Measurements from ENCODE around the gene CHD5. TPM values are rescaled to one million over a fixed set of nuclear protein-coding genes. Genes with fewer than 3 reads are reported as not detected.
"Not testable (repeated sequence)": the region's sequence is repeated elsewhere in the genome, so short reads cannot be mapped to it uniquely, and the experiment has no call there.

Gene CHD5
- total RNA-seq, 1 experiment from 2014 or later, result 0.08 TPM

DNA sequence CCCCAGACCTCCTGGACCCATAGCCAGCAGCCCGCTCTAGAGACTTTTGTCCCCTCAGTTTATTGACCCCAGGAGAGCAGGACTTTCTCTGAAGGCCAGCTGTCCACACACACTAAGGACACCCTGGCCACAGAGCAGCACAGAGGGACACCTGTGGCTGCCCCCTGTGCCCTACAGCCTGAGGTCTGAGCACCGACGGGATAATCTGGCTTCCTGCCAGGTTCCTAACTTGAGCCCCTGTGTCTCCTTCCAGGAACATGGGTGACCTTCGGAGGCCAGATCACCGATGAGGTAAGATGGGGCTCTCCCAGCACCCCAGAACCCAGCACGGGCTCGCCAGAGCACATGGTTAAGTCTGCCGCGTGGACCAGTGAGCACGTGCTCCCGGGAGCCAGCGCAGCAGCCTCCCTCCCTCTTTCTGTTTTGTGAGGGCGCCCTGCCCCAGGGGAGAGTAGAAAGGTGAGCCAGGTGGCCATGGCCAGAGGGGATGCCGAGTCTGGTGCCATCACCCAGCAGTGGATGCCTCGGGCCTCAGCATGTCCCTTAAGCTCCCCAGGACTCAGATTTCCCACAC is 106.6 kb downstream of the CHD5 start:
- no peak for DNase-seq (ENCODE audit: low read depth, low spot score)
- in situ Hi-C loops (cut with HindIII; ENCODE audit: low pct_unique_long_range_greater_than_20kb, low sequenced_read_pairs), result no loop called here

DNA sequence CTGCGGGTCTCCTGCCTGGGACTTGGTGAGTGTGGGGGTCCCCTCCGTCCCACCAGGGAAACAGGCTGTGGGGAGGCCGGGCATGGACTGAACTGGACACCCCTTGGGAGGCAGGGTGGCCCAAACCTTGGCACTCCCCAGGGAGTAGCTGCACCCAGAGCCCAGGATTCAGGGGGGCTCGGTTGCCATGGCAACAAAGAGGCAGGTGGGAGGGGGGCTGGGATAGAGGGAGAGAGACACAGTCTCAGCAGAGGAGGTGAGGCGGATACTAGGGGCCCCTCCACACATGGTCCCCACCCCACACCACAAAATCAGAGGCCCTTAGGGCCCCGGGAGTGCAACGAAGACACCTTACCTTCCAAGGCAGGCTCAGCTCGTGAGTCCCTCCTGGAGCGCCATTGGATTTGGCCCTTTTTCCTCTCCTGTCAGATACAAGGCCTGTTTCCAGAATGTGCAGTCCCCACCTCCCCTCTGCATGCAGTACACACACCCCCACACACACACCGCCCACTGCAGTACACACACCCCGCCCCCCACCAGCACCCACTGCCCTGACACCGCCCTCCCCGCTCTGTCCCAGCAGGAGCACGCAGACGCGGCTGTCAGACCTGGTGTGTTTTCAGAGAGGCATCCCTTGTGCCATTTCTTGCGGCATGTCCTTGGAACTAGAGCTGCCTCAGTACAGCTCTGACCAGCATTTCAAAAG is 107.2 kb downstream of the CHD5 start:
- in situ Hi-C loops (cut with HindIII; ENCODE audit: low pct_unique_long_range_greater_than_20kb, low sequenced_read_pairs), result no loop called here

DNA sequence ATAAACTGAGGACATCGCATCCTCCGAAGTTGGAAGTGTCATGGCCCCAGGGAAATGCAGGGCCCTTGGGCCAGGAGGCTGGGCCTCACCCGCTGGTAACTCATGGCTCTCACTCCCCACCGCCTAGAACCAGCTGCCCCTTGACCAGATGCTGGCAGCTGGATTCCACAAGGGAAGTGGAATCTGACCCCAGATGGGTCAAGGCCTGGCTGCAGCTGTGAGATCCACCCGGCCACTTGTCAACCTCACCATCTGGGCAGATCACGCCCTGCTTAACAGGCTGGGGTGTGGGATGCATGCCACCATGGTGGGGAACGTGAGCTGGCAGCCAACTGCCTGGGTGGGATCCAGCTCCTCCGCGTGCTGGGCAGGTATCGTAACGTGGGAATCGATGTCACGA is 108.9 kb downstream of the CHD5 start:
- in situ Hi-C loops (cut with HindIII; ENCODE audit: low pct_unique_long_range_greater_than_20kb, low sequenced_read_pairs), result no loop called here
- no peak for DNase-seq (ENCODE audit: low read depth, low spot score)

More for the DNA sequence above, 107.2 kb downstream of the CHD5 start:
- no peak for DNase-seq (ENCODE audit: low read depth, low spot score)

DNA sequence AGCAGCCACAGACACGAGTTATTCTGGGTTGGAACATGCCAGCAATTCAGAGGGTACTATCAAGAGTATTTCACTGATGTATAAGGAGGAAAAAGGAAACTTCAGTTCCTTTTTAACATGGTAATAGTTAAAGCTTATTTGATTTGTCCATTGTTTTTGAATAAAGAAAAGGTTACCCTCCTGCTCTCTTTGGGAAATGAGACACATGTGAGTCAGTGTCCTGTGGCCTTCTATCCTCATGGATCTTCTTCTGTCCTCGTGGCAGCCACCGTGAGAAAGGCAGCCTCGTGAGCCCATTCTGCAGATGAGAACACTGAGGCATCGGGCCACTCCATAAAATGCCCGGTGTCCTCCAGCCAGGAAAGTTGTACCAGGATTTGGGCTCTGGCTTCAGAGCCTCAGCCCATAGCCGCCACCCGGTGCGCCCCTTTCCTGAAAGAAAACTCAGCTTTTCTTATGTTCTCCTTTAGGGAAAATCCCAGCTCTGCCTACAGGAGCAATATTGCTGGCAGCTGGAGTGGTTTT is 109.6 kb downstream of the CHD5 start:
- in situ Hi-C loops (cut with HindIII; ENCODE audit: low pct_unique_long_range_greater_than_20kb, low sequenced_read_pairs), result no loop called here
- no peak for DNase-seq (ENCODE audit: low read depth, low spot score)

GRCh38 chr1:6069573-6069972 is 110.5 kb downstream of the CHD5 start:
- in situ Hi-C loops (cut with HindIII; ENCODE audit: low pct_unique_long_range_greater_than_20kb, low sequenced_read_pairs), result no loop called here
- DNase-seq (ENCODE audit: low read depth, low spot score), result no peak

DNA sequence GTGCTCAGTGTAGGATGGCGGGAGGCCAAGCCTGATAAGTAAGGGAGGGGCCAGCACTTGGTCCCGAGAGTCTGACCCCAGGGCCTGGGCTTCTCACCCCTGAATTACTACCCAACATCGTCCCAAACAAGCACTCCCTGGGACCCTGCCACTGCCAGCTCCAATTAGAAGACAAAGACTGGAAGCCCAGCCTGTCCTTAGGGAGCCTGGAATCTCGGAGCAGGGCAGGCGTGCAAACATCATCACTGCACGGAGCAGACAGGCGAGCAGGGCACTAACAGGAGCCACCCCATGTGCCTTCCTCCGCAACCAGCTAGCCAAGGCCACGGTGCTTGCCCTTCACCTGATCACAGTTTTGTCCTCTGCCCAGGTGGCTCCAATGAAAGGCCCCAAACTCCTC is 111.2 kb downstream of the CHD5 start:
- in situ Hi-C loops (cut with HindIII; ENCODE audit: low pct_unique_long_range_greater_than_20kb, low sequenced_read_pairs), result no loop called here
- DNase-seq (ENCODE audit: low read depth, low spot score), result no peak

- DNase-seq (ENCODE audit: low read depth, low spot score), result no peak
- in situ Hi-C loops (cut with HindIII; ENCODE audit: low pct_unique_long_range_greater_than_20kb, low sequenced_read_pairs), result no loop called here
Measured at GRCh38 chr1:6068073-6068472, 112.0 kb downstream of the CHD5 start.

DNA sequence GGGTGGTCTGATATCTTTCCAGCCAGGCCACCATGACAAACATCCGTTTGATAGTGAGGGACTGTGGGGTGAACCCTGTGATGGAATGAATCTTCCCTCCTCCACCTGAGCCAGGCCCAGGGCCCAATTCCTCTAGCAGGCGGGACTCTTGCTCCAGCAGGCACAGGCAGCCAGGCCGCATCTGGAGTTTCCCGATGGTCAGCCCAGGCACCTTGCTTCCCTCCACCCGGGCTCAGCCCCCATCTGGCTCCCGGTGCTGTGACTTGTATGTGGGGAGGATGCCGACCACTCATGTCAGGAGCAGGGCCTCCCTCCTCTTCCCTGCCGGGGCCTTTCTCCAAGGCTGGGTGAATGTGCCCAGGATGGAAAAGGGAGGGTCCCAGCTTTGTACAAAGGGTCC is 113.4 kb downstream of the CHD5 start:
- no peak for DNase-seq (ENCODE audit: low read depth, low spot score)
- in situ Hi-C loops (cut with HindIII; ENCODE audit: low pct_unique_long_range_greater_than_20kb, low sequenced_read_pairs), result no loop called here

DNA sequence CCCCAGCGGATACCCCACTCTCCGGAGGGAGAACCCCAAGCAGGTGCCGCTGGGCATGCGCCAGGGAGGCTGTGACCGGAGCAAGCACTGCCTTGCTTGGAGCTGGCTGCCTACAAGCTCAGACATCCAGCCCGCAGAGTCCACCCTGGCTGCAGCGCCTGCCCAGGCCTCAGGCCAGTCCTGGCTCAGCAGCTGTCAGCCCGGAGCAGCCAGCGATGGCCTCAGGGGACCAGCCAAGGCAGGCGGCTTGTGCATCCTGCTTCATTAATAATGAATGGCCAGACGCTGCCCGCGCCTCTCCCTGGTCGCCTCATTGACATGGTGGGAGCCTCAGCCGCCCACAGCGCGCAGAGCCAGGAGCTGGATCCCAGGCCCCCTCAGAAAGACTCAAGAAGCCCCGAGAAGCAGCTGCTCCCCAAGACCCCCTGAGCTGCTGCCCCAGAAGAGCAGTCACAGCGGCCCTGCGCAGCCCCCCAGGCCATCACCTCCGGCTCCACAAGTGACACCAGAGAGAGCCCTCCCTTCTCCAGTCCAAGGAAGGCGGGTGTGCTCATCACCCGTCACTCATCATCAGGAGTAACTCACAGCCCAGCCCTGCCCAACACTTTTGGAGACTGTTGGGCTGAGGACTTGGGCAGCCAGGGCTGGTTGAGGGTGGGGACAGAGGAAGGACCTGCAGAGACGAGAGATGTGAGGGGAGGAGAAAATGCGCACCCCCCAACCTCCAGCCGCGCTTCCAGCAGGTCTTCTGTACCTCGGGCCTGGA is 114.8 kb downstream of the CHD5 start:
- no peak for DNase-seq (ENCODE audit: low read depth, low spot score)
- in situ Hi-C loops (cut with HindIII; ENCODE audit: low pct_unique_long_range_greater_than_20kb, low sequenced_read_pairs), result no loop called here

- in situ Hi-C loops (cut with HindIII; ENCODE audit: low pct_unique_long_range_greater_than_20kb, low sequenced_read_pairs); DNase-seq (ENCODE audit: low read depth, low spot score): not testable (repeated sequence)
Measured at GRCh38 chr1:6063532-6064053, 116.5 kb downstream of the CHD5 start.

GRCh38 chr1:6062670-6063069 is 117.5 kb downstream of the CHD5 start:
- in situ Hi-C loops (cut with HindIII; ENCODE audit: low pct_unique_long_range_greater_than_20kb, low sequenced_read_pairs), result no loop called here
- no peak for DNase-seq (ENCODE audit: low read depth, low spot score)

DNA sequence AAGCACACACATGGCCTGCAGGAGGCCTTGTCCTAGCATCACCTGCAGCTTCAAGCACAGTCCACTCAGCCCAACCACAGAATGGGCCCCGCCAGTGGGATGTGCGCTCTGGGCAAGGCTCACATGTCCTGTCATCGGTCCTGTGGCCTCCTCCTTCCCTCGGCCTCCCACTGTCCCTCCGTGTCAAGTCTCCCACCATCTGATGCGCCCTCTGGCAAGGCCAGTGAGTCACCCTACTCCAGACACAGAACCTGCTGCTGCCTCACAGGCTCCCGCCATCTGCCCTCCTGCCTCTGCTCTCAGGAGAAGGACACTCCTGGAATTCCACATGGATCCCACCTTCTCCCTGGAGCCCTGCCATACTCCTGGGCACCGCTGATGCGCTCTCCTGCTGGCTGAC is 120.3 kb downstream of the CHD5 start:
- in situ Hi-C loops (cut with HindIII; ENCODE audit: low pct_unique_long_range_greater_than_20kb, low sequenced_read_pairs), result no loop called here
- no peak for DNase-seq (ENCODE audit: low read depth, low spot score)

- in situ Hi-C loops (cut with HindIII; ENCODE audit: low pct_unique_long_range_greater_than_20kb, low sequenced_read_pairs), result no loop called here
- no peak for DNase-seq (ENCODE audit: low read depth, low spot score)
Measured at GRCh38 chr1:6057170-6057845, 122.8 kb downstream of the CHD5 start.

DNA sequence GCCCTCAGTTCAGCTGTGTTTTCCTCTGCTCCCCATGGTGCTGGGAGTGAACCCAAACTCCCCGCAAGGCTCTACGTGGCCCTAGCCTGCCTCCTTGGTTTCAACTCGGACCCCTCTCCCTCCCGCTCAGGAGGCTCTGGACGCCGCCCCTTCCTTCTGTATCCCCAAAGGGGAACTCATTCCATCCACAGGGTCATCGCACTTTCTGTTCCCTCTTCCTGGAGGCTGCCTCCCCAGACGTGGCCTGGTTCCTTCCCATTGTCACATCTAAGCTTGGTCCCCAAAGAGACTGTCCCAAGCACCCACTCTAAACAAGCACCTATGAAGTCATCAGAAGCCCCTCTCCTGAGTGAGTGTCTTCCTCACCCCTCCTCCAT is 123.6 kb downstream of the CHD5 start:
- no peak for DNase-seq (ENCODE audit: low read depth, low spot score)
- in situ Hi-C loops (cut with HindIII; ENCODE audit: low pct_unique_long_range_greater_than_20kb, low sequenced_read_pairs), result no loop called here

DNA sequence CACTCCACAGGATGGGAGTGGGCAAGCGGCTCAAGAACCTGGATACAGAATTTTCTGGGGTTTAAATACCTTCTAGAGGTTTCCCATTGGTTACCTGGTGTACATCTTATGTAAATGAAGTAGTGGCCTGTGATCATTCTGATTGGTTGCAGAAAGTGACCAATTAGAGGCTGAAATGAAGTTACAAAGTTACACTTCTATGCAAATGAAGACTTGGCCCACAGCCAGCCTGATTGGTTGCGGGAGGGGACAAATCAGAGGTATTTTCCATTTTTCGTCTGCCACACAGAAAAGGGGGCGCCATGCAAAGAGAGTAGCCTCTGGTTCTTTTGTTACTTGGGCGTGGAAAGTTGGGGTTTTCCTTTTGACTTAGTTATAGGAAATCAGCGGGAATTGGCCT is 125.5 kb downstream of the CHD5 start:
- no peak for DNase-seq (ENCODE audit: low read depth, low spot score)
- in situ Hi-C loops (cut with HindIII; ENCODE audit: low pct_unique_long_range_greater_than_20kb, low sequenced_read_pairs), result no loop called here

DNA sequence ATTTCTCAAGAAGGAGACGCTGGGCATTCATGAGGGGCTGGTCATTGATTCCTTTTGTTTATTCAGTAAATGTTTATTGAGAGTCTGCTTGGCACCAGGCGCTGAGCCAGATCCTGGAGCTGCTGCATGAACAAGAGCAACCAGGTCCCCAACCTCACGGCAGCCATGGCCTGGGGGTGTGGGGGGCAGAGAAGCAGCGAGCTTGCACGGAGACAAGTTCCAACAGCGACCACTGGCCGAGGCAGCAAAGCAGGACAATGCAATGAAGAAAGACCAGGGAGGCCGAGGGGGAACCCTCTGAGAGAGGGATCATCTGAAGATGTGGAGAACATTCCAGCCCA is 126.9 kb downstream of the CHD5 start:
- in situ Hi-C loops (cut with HindIII; ENCODE audit: low pct_unique_long_range_greater_than_20kb, low sequenced_read_pairs), result no loop called here
- DNase-seq (ENCODE audit: low read depth, low spot score), result no peak

DNA sequence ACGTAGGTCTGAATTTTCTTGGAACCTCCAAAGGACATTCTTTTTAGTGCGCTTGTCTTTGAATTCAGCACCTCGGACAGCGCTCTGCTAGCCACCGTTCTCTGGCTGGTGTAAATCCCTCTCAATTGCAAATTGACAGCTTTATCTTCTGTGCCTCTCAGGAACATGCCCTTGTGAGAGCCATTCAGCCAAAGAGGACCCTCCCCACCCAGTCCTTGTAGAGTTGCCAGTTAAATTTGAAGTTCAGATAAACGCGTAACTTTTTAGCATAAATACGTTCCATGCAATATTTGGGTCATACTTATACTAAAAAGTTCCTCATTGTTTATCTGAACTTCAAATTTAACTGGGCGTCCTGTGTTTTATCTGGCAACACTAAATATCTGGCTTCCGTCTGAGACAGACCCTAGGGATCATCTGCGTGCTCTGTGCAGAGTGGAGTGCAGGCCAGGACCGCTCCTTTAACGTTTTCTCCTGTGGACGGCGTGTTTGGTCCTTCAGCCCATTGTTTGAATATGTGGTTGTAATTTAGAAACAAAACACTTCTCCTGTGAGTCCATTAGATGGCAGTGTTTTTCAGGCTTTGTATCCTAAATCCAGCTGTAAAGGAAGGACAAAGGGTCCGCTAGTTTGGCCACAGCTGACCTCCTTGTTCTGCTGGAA is 127.4 kb downstream of the CHD5 start:
- in situ Hi-C loops (cut with HindIII; ENCODE audit: low pct_unique_long_range_greater_than_20kb, low sequenced_read_pairs), result no loop called here
- DNase-seq (ENCODE audit: low read depth, low spot score), result peak; percentile 55
